Neural crest cell (in vitro differentiated cells): ENCODE results near the gene SCUBE1. TPM values are rescaled to one million over a fixed set of nuclear protein-coding genes. Genes with fewer than 3 reads are reported as not detected.

Experiments used
- DNase-seq: peaks from one replicate; pipeline ENCODE4 v3.0.0; 2021; ENCODE audit warnings: low read depth, mixed read lengths, low spot score
- H3K27ac Mint-ChIP-seq: one replicate; pipeline ENCODE4 v1.8.0; 2021; ENCODE audit warnings: mild to moderate bottlenecking, mixed read lengths; ENCODE audit not compliant: unreplicated experiment
- H3K27me3 Mint-ChIP-seq: 2 replicates; pipeline ENCODE4 v1.8.0; 2021; ENCODE audit warnings: low read depth, mild to moderate bottlenecking, mixed read lengths
- H3K36me3 Mint-ChIP-seq: 2 replicates; pipeline ENCODE4 v1.8.0; 2021; ENCODE audit warnings: low read depth, mild to moderate bottlenecking, mixed read lengths
- H3K4me1 Mint-ChIP-seq: 2 replicates; pipeline ENCODE4 v1.8.0; 2021; ENCODE audit warnings: mixed read lengths
- H3K4me3 Mint-ChIP-seq: one replicate; pipeline ENCODE4 v1.8.0; 2021; ENCODE audit warnings: mild to moderate bottlenecking, mixed read lengths
- H3K9me3 Mint-ChIP-seq: 2 replicates; pipeline ENCODE4 v1.8.0; 2021; ENCODE audit warnings: mixed read lengths
- CTCF ChIP-seq: fragments of 200-600 bp; sonication (generic); conservative IDR thresholded peaks from 2 replicates; pipeline ENCODE4 v1.5.0; 2021; ENCODE audit warnings: antibody characterized with exemption, mild to moderate bottlenecking
- total RNA-seq: library from RNA; stranded (reverse); gene quantifications from 2 replicates; pipeline ENCODE4 v1.2.1, GENCODE V29; 2021

Gene SCUBE1
- total RNA-seq, 1 donor from 2014 or later, result 12.1 TPM

- no peak for DNase-seq
- Mint-ChIP-seq H3K4me3 (no peak overlapping the region), H3K27ac (no peak overlapping the region), H3K36me3 (no peaks in the 10 kb centered on the region), H3K4me1 (peaks cover 7% of the 10 kb centered on the region), H3K9me3 (no peaks in the 10 kb centered on the region), H3K27me3 (no peaks in the 10 kb centered on the region)
- TF ChIP-seq CTCF, result no peak
Observed at GRCh38 chr22:43208703-43209522, 134.3 kb downstream of the SCUBE1 start.

- no peaks in the 10 kb centered on the region for H3K9me3 Mint-ChIP-seq
- H3K27me3 Mint-ChIP-seq, result no peaks in the 10 kb centered on the region
- H3K4me1 Mint-ChIP-seq, result no peaks in the 10 kb centered on the region
- TF ChIP-seq CTCF, result no peak
- no peak overlapping the region for H3K4me3 Mint-ChIP-seq
- no peaks in the 10 kb centered on the region for H3K36me3 Mint-ChIP-seq
- no peak for DNase-seq
- no peak overlapping the region for H3K27ac Mint-ChIP-seq
Observed at GRCh38 chr22:43207849-43208702, 135.1 kb downstream of the SCUBE1 start.

GRCh38 chr22:43207386-43207785 is 135.8 kb downstream of the SCUBE1 start:
- Mint-ChIP-seq H3K4me1 (no peaks in the 10 kb centered on the region), H3K9me3 (no peaks in the 10 kb centered on the region), H3K27me3 (no peaks in the 10 kb centered on the region), H3K4me3 (no peak overlapping the region), H3K36me3 (no peaks in the 10 kb centered on the region), H3K27ac (no peak overlapping the region)
- DNase-seq, result no peak
- no peak for TF ChIP-seq CTCF

- no peak for DNase-seq
- Mint-ChIP-seq H3K4me1 (no peaks in the 10 kb centered on the region), H3K36me3 (no peaks in the 10 kb centered on the region), H3K27ac (no peak overlapping the region), H3K27me3 (no peaks in the 10 kb centered on the region), H3K4me3 (no peak overlapping the region), H3K9me3 (no peaks in the 10 kb centered on the region)
- no peak for TF ChIP-seq CTCF
Observed at GRCh38 chr22:43206509-43207161, 136.5 kb downstream of the SCUBE1 start.

- TF ChIP-seq CTCF, result no peak
- Mint-ChIP-seq H3K36me3 (no peaks in the 10 kb centered on the region), H3K27me3 (no peaks in the 10 kb centered on the region), H3K4me1 (no peaks in the 10 kb centered on the region), H3K4me3 (no peak overlapping the region), H3K9me3 (no peaks in the 10 kb centered on the region), H3K27ac (no peak overlapping the region)
- DNase-seq, result no peak
Observed at GRCh38 chr22:43205748-43206508, 137.2 kb downstream of the SCUBE1 start.
